Measurements from ENCODE around the gene AQP12B.

Gene AQP12B

GRCh38 chr2:240635998-240636547, 46.6 kb downstream of the AQP12B start:
- Histone ChIP-seq H3K36me3 (ENCODE audit: control insufficient read depth in 2 of 2, insufficient read depth in 2 of 2, low read length in 2 of 2) (peaks cover 0 to 3% of the 10 kb centered on the region in 2 donors), H3K27ac (ENCODE audit: low read depth in 2 of 2, low read length in 2 of 2) (no peak overlapping the region), H3K27me3 (ENCODE audit: control insufficient read depth in 2 of 2, insufficient read depth in 2 of 2, low read length in 2 of 2) (peaks cover 0 to 4% of the 10 kb centered on the region in 2 donors), H3K4me1 (ENCODE audit: control insufficient read depth in 2 of 2, insufficient read depth in 2 of 2, low read length in 2 of 2) (no peaks in the 10 kb centered on the region), H3K9me3 (ENCODE audit: control insufficient read depth in 2 of 2, low read length in 2 of 2) (peaks cover 1 to 4% of the 10 kb centered on the region in 2 donors), H3K9ac (ENCODE audit: low read depth in 1 of 2, low read length in 2 of 2) (no peak overlapping the region), H3K4me3 (ENCODE audit: low read length in 2 of 2) (no peak overlapping the region)

- no peak overlapping the region for H3K9ac ChIP-seq (ENCODE audit: low read depth in 1 of 2, low read length in 2 of 2)
- peaks cover 3 to 5% of the 10 kb centered on the region in 2 donors for H3K36me3 ChIP-seq (ENCODE audit: control insufficient read depth in 2 of 2, insufficient read depth in 2 of 2, low read length in 2 of 2)
- H3K9me3 ChIP-seq (ENCODE audit: control insufficient read depth in 2 of 2, low read length in 2 of 2) = peaks cover 1 to 4% of the 10 kb centered on the region in 2 donors
- H3K27ac ChIP-seq (ENCODE audit: low read depth in 2 of 2, low read length in 2 of 2) = no peak overlapping the region
- H3K27me3 ChIP-seq (ENCODE audit: control insufficient read depth in 2 of 2, insufficient read depth in 2 of 2, low read length in 2 of 2) = peaks cover 0 to 4% of the 10 kb centered on the region in 2 donors
- no peak overlapping the region for H3K4me3 ChIP-seq (ENCODE audit: low read length in 2 of 2)
- no peaks in the 10 kb centered on the region for H3K4me1 ChIP-seq (ENCODE audit: control insufficient read depth in 2 of 2, insufficient read depth in 2 of 2, low read length in 2 of 2)
Observed at GRCh38 chr2:240635121-240635997, 47.3 kb downstream of the AQP12B start.

- no peak overlapping the region for H3K4me3 ChIP-seq (ENCODE audit: low read length in 2 of 2)
- peaks cover 10 to 11% of the 10 kb centered on the region in 2 donors for H3K36me3 ChIP-seq (ENCODE audit: control insufficient read depth in 2 of 2, insufficient read depth in 2 of 2, low read length in 2 of 2)
- no peaks in the 10 kb centered on the region for H3K4me1 ChIP-seq (ENCODE audit: control insufficient read depth in 2 of 2, insufficient read depth in 2 of 2, low read length in 2 of 2)
- H3K9ac ChIP-seq (ENCODE audit: low read depth in 1 of 2, low read length in 2 of 2) = no peak overlapping the region
- no peak overlapping the region for H3K27ac ChIP-seq (ENCODE audit: low read depth in 2 of 2, low read length in 2 of 2)
- no peaks in the 10 kb centered on the region for H3K27me3 ChIP-seq (ENCODE audit: control insufficient read depth in 2 of 2, insufficient read depth in 2 of 2, low read length in 2 of 2)
- H3K9me3 ChIP-seq (ENCODE audit: control insufficient read depth in 2 of 2, low read length in 2 of 2) = peaks cover 1 to 4% of the 10 kb centered on the region in 2 donors
Observed at GRCh38 chr2:240632306-240632721, 50.4 kb downstream of the AQP12B start.

- H3K27me3 ChIP-seq (ENCODE audit: control insufficient read depth in 2 of 2, insufficient read depth in 2 of 2, low read length in 2 of 2) = no peaks in the 10 kb centered on the region
- no peaks in the 10 kb centered on the region for H3K4me1 ChIP-seq (ENCODE audit: control insufficient read depth in 2 of 2, insufficient read depth in 2 of 2, low read length in 2 of 2)
- H3K4me3 ChIP-seq (ENCODE audit: low read length in 2 of 2) = no peak overlapping the region
- H3K9me3 ChIP-seq (ENCODE audit: control insufficient read depth in 2 of 2, low read length in 2 of 2) = peaks cover 1 to 4% of the 10 kb centered on the region in 2 donors
- peaks cover 10 to 14% of the 10 kb centered on the region in 2 donors for H3K36me3 ChIP-seq (ENCODE audit: control insufficient read depth in 2 of 2, insufficient read depth in 2 of 2, low read length in 2 of 2)
- H3K27ac ChIP-seq (ENCODE audit: low read depth in 2 of 2, low read length in 2 of 2) = no peak overlapping the region
- no peak overlapping the region for H3K9ac ChIP-seq (ENCODE audit: low read depth in 1 of 2, low read length in 2 of 2)
Observed at GRCh38 chr2:240631548-240632305, 51.0 kb downstream of the AQP12B start.

GRCh38 chr2:240630771-240631547, 51.7 kb downstream of the AQP12B start:
- Histone ChIP-seq H3K9me3 (ENCODE audit: control insufficient read depth in 2 of 2, low read length in 2 of 2) (peaks cover 1 to 4% of the 10 kb centered on the region in 2 donors), H3K27me3 (ENCODE audit: control insufficient read depth in 2 of 2, insufficient read depth in 2 of 2, low read length in 2 of 2) (no peaks in the 10 kb centered on the region), H3K27ac (ENCODE audit: low read depth in 2 of 2, low read length in 2 of 2) (no peak overlapping the region), H3K4me1 (ENCODE audit: control insufficient read depth in 2 of 2, insufficient read depth in 2 of 2, low read length in 2 of 2) (no peaks in the 10 kb centered on the region), H3K9ac (ENCODE audit: low read depth in 1 of 2, low read length in 2 of 2) (no peak overlapping the region), H3K36me3 (ENCODE audit: control insufficient read depth in 2 of 2, insufficient read depth in 2 of 2, low read length in 2 of 2) (peaks cover 10 to 14% of the 10 kb centered on the region in 2 donors), H3K4me3 (ENCODE audit: low read length in 2 of 2) (no peak overlapping the region)

- no peak overlapping the region for H3K27ac ChIP-seq (ENCODE audit: low read depth in 2 of 2, low read length in 2 of 2)
- no peaks in the 10 kb centered on the region for H3K27me3 ChIP-seq (ENCODE audit: control insufficient read depth in 2 of 2, insufficient read depth in 2 of 2, low read length in 2 of 2)
- peaks cover 1 to 4% of the 10 kb centered on the region in 2 donors for H3K9me3 ChIP-seq (ENCODE audit: control insufficient read depth in 2 of 2, low read length in 2 of 2)
- H3K9ac ChIP-seq (ENCODE audit: low read depth in 1 of 2, low read length in 2 of 2) = no peak overlapping the region
- H3K4me3 ChIP-seq (ENCODE audit: low read length in 2 of 2) = no peak overlapping the region
- H3K36me3 ChIP-seq (ENCODE audit: control insufficient read depth in 2 of 2, insufficient read depth in 2 of 2, low read length in 2 of 2) = peaks cover 10 to 14% of the 10 kb centered on the region in 2 donors
- no peaks in the 10 kb centered on the region for H3K4me1 ChIP-seq (ENCODE audit: control insufficient read depth in 2 of 2, insufficient read depth in 2 of 2, low read length in 2 of 2)
Observed at GRCh38 chr2:240629968-240630770, 52.5 kb downstream of the AQP12B start.

- Histone ChIP-seq H3K36me3 (ENCODE audit: control insufficient read depth in 2 of 2, insufficient read depth in 2 of 2, low read length in 2 of 2) (peaks cover 10 to 14% of the 10 kb centered on the region in 2 donors), H3K4me1 (ENCODE audit: control insufficient read depth in 2 of 2, insufficient read depth in 2 of 2, low read length in 2 of 2) (peaks cover 0 to 6% of the 10 kb centered on the region in 2 donors), H3K9me3 (ENCODE audit: control insufficient read depth in 2 of 2, low read length in 2 of 2) (peaks cover 1 to 4% of the 10 kb centered on the region in 2 donors), H3K27ac (ENCODE audit: low read depth in 2 of 2, low read length in 2 of 2) (no peak overlapping the region), H3K27me3 (ENCODE audit: control insufficient read depth in 2 of 2, insufficient read depth in 2 of 2, low read length in 2 of 2) (no peaks in the 10 kb centered on the region), H3K9ac (ENCODE audit: low read depth in 1 of 2, low read length in 2 of 2) (no peak overlapping the region), H3K4me3 (ENCODE audit: low read length in 2 of 2) (no peak overlapping the region)
Observed at GRCh38 chr2:240629619-240629967, 53.1 kb downstream of the AQP12B start.

GRCh38 chr2:240628808-240629618, 53.7 kb downstream of the AQP12B start:
- peaks cover 0 to 4% of the 10 kb centered on the region in 2 donors for H3K9me3 ChIP-seq (ENCODE audit: control insufficient read depth in 2 of 2, low read length in 2 of 2)
- no peak overlapping the region for H3K4me3 ChIP-seq (ENCODE audit: low read length in 2 of 2)
- H3K9ac ChIP-seq (ENCODE audit: low read depth in 1 of 2, low read length in 2 of 2) = no peak overlapping the region
- H3K4me1 ChIP-seq (ENCODE audit: control insufficient read depth in 2 of 2, insufficient read depth in 2 of 2, low read length in 2 of 2) = peaks cover 0 to 7% of the 10 kb centered on the region in 2 donors
- no peaks in the 10 kb centered on the region for H3K27me3 ChIP-seq (ENCODE audit: control insufficient read depth in 2 of 2, insufficient read depth in 2 of 2, low read length in 2 of 2)
- H3K27ac ChIP-seq (ENCODE audit: low read depth in 2 of 2, low read length in 2 of 2) = no peak overlapping the region
- peaks cover 10 to 14% of the 10 kb centered on the region in 2 donors for H3K36me3 ChIP-seq (ENCODE audit: control insufficient read depth in 2 of 2, insufficient read depth in 2 of 2, low read length in 2 of 2)
